Stimulated activated CD4-positive, alpha-beta T cell treated with anti-CD3 and anti-CD28 coated beads, Interleukin-2, amount 100 ng/mL, for 4 hours (primary cell): ENCODE measurements around the gene DPH7.
"Not testable (repeated sequence)": the region's sequence is repeated elsewhere in the genome, so short reads cannot be mapped to it uniquely, and the experiment has no call there.

Experiments
- DNase-seq: peaks from one replicate; pipeline ENCODE4 v3.0.0-alpha.2; 2020; ENCODE audit warnings: low read depth

DPH7 gene

GRCh38 chr9:137578518-137579258, at the start of gene DPH7:
Gene DPH7, minus strand, starts transcription at chr9:137578925. Its CDS starts 148 bp downstream, at chr9:137578777.
- peak; percentile 92 for DNase-seq

GRCh38 chr9:137627406-137627805, 48.7 kb upstream of the DPH7 start:
- not testable (repeated sequence) for DNase-seq

GRCh38 chr9:137626464-137626863, 47.7 kb upstream of the DPH7 start:
- DNase-seq, result no peak

- DNase-seq, result not testable (repeated sequence)
Measured at GRCh38 chr9:137622211-137622610, 43.5 kb upstream of the DPH7 start.

- DNase-seq, result no peak
Measured at GRCh38 chr9:137621131-137621757, 42.5 kb upstream of the DPH7 start.

- DNase-seq, result no peak
Measured at GRCh38 chr9:137620581-137620980, 41.9 kb upstream of the DPH7 start.

GRCh38 chr9:137620048-137620405, 41.3 kb upstream of the DPH7 start:
- DNase-seq, result no peak

- DNase-seq, result no peak
Measured at GRCh38 chr9:137619240-137620047, 40.7 kb upstream of the DPH7 start.

GRCh38 chr9:137618105-137619067, 39.7 kb upstream of the DPH7 start, which contains the start of gene EHMT1:
Gene EHMT1, plus strand, starts transcription at chr9:137619005. Its CDS starts 24 bp downstream, at chr9:137619029.
- DNase-seq, result peak; percentile 83

GRCh38 chr9:137615387-137615871, 36.7 kb upstream of the DPH7 start:
- DNase-seq, result no peak

- no peak for DNase-seq
Measured at GRCh38 chr9:137614631-137615386, 36.1 kb upstream of the DPH7 start.

GRCh38 chr9:137613738-137614523, 35.2 kb upstream of the DPH7 start:
- DNase-seq, result no peak

- DNase-seq, result no peak
Measured at GRCh38 chr9:137613259-137613658, 34.5 kb upstream of the DPH7 start.

- DNase-seq, result no peak
Measured at GRCh38 chr9:137612741-137613142, 34.0 kb upstream of the DPH7 start.

- DNase-seq, result no peak
Measured at GRCh38 chr9:137611623-137612609, 33.2 kb upstream of the DPH7 start.

GRCh38 chr9:137610944-137611343, 32.2 kb upstream of the DPH7 start:
- DNase-seq, result no peak

- DNase-seq, result no peak
Measured at GRCh38 chr9:137607141-137607857, 28.6 kb upstream of the DPH7 start.

- DNase-seq, result no peak
Measured at GRCh38 chr9:137606734-137607138, 28.0 kb upstream of the DPH7 start.
